Kidney tubule cell (primary cell): ENCODE results near the gene VPS29.

Experiments used
- DNase-seq: peaks from one replicate; pipeline ENCODE4 v3.0.0-alpha.2; 2018; ENCODE audit warnings: low spot score

VPS29 gene

GRCh38 chr12:110444455-110444854, 57.5 kb downstream of the VPS29 start:
- DNase-seq = peak; percentile 30
